Measurements from ENCODE around the gene CCL4.
"Not testable (repeated sequence)": the region's sequence is repeated elsewhere in the genome, so short reads cannot be mapped to it uniquely, and the experiment has no call there.

The CCL4 gene

GRCh38 chr17:36103401-36103975 lies at the start of gene CCL4:
Gene CCL4, plus strand, starts transcription at chr17:36103827. Its CDS starts 79 bp downstream, at chr17:36103906.
- not testable (repeated sequence) for DNase-seq

GRCh38 chr17:36055171-36055570 lies 48.5 kb upstream of the CCL4 start:
- DNase-seq = no peak

- no peak for DNase-seq
Measured at GRCh38 chr17:36055921-36056520, 47.6 kb upstream of the CCL4 start.

- DNase-seq = no peak
Measured at GRCh38 chr17:36057911-36058310, 45.7 kb upstream of the CCL4 start.

- DNase-seq = no peak
Measured at GRCh38 chr17:36059406-36059805, 44.2 kb upstream of the CCL4 start.

GRCh38 chr17:36060816-36061215 lies 42.8 kb upstream of the CCL4 start:
- no peak for DNase-seq

- DNase-seq = no peak
Measured at GRCh38 chr17:36063786-36064541, 39.7 kb upstream of the CCL4 start, which contains the start of gene CCL18. Gene CCL18, plus strand, starts transcription at chr17:36064272. Its CDS starts 71 bp downstream, at chr17:36064343.

GRCh38 chr17:36066365-36066985 lies 37.2 kb upstream of the CCL4 start:
- no peak for DNase-seq

- DNase-seq = peak; percentile 4
Measured at GRCh38 chr17:36068524-36068923, 35.1 kb upstream of the CCL4 start.

GRCh38 chr17:36069136-36069535 lies 34.5 kb upstream of the CCL4 start:
- DNase-seq = no peak

- no peak for DNase-seq
Measured at GRCh38 chr17:36070427-36070826, 33.2 kb upstream of the CCL4 start.

GRCh38 chr17:36071751-36072150 lies 31.9 kb upstream of the CCL4 start:
- no peak for DNase-seq

GRCh38 chr17:36072431-36073121 lies 31.1 kb upstream of the CCL4 start:
- DNase-seq = peak; percentile 56

- no peak for DNase-seq
Measured at GRCh38 chr17:36074365-36074764, 29.3 kb upstream of the CCL4 start.

- not testable (repeated sequence) for DNase-seq
Measured at GRCh38 chr17:36081681-36082471, 21.8 kb upstream of the CCL4 start.

GRCh38 chr17:36082482-36083120 lies 21.0 kb upstream of the CCL4 start:
- not testable (repeated sequence) for DNase-seq

GRCh38 chr17:36083691-36084090 lies 19.9 kb upstream of the CCL4 start:
- not testable (repeated sequence) for DNase-seq

- no peak for DNase-seq
Measured at GRCh38 chr17:36085765-36086164, 17.9 kb upstream of the CCL4 start.

- no peak for DNase-seq
Measured at GRCh38 chr17:36086791-36087190, 16.8 kb upstream of the CCL4 start.

GRCh38 chr17:36087471-36087870 lies 16.2 kb upstream of the CCL4 start:
- DNase-seq = not testable (repeated sequence)

- DNase-seq = not testable (repeated sequence)
Measured at GRCh38 chr17:36087897-36088572, 15.6 kb upstream of the CCL4 start.
